Endothelial cell of umbilical vein (primary cell): ENCODE measurements around the gene ACTR1A. TPM values are rescaled to one million over a fixed set of nuclear protein-coding genes. Genes with fewer than 3 reads are reported as not detected.

Experiments
- BruUV-seq: library from RNA; stranded (reverse); fragments of 400-500 nt; replicated peaks from 2 replicates; lab custom pipeline; 2021; lab: Mats Ljungman, UMichigan
- CTCF ChIA-PET: fragments of 300-600, 350-600 bp; sonication (Branson Sonifier 250); formaldehyde crosslinking; loops from one replicate; lab custom pipeline; 2021; ENCODE audit warnings: antibody characterized with exemption, inconsistent platforms; lab: Charles Lee
- POLR2A ChIA-PET: fragments of 300-600, 350-600 bp; sonication (Branson Sonifier 250); formaldehyde crosslinking; loops from one replicate; lab custom pipeline; 2021; ENCODE audit warnings: antibody characterized with exemption, inconsistent platforms; lab: Charles Lee
- DNase-seq: peaks from one replicate; pipeline ENCODE4 v3.0.0-alpha.2; 2011; ENCODE audit warnings: low read depth, low spot score
- FAIRE-seq: peaks from 2 replicates; lab custom pipeline; 2011; peaks lifted over from hg19 to GRCh38; lab: Jason Lieb, UNC
- H2AFZ ChIP-seq: 2 replicates; pipeline ENCODE4 v1.6.0; 2012; ENCODE audit warnings: low read depth, low read length, control low read depth, inconsistent platforms
- H3K27ac ChIP-seq: 2 replicates; pipeline ENCODE4 v1.5.1; 2011; ENCODE audit warnings: low read depth, mild to moderate bottlenecking, control low read depth, low read length, moderate library complexity; ENCODE audit not compliant: insufficient read depth
- H3K27me3 ChIP-seq, 2 experiments: 2 replicates each; pipeline versions ENCODE4 v1.6.0 to v1.6.1; 2011; ENCODE audit warnings: low read length in 2 of 2, mixed read lengths in 1 of 2; ENCODE audit not compliant: control insufficient read depth in 2 of 2, insufficient read depth in 2 of 2
- H3K36me3 ChIP-seq, 2 experiments: 2 replicates in 1 of 2; 3 replicates in 1 of 2; pipeline ENCODE4 v1.5.1; 2011; ENCODE audit warnings: low read length in 2 of 2, mild to moderate bottlenecking in 1 of 2, moderate library complexity in 1 of 2; ENCODE audit not compliant: control insufficient read depth in 2 of 2, insufficient read depth in 2 of 2; ENCODE audit errors: extremely low read depth in 1 of 2
- H3K4me1 ChIP-seq: 3 replicates; pipeline ENCODE4 v1.5.1; 2011; ENCODE audit warnings: mild to moderate bottlenecking, low read length; ENCODE audit not compliant: control insufficient read depth, insufficient read depth; ENCODE audit errors: extremely low read depth
- H3K4me2 ChIP-seq: 2 replicates; pipeline ENCODE4 v1.6.1; 2011; ENCODE audit warnings: low read length, control low read depth, mixed read lengths; ENCODE audit not compliant: insufficient read depth
- H3K4me3 ChIP-seq, 3 experiments: fragments of 200-600 bp in 1 of 3; sonication (generic), shearing (Covaris generic) in 1 of 3; replicated peaks in 1 of 3; 2 replicates each; pipeline ENCODE4 v1.5.1; 2011 to 2016; ENCODE audit warnings: control low read depth in 3 of 3, low read length in 3 of 3, mild to moderate bottlenecking in 2 of 3, inconsistent platforms in 1 of 3, low read depth in 1 of 3, moderate library complexity in 1 of 3; ENCODE audit not compliant: insufficient read depth in 1 of 3
- H3K79me2 ChIP-seq: 2 replicates; pipeline ENCODE4 v1.6.0; 2012; ENCODE audit warnings: low read length, inconsistent platforms; ENCODE audit not compliant: control insufficient read depth, insufficient read depth
- H3K9ac ChIP-seq: replicated peaks from 2 replicates; pipeline ENCODE3; 2011; ENCODE audit warnings: low read length, control low read depth; ENCODE audit not compliant: insufficient read depth; ENCODE audit errors: extremely low read depth
- H3K9me1 ChIP-seq: replicated peaks from 3 replicates; pipeline ENCODE4 v1.6.0; 2011; ENCODE audit warnings: mild to moderate bottlenecking, low read length; ENCODE audit not compliant: control insufficient read depth, insufficient read depth; ENCODE audit errors: extremely low read depth
- H3K9me3 ChIP-seq: replicated peaks from 2 replicates; pipeline ENCODE4 v1.5.1; 2012; ENCODE audit warnings: low read length, inconsistent platforms; ENCODE audit not compliant: control insufficient read depth, insufficient read depth
- H4K20me1 ChIP-seq: replicated peaks from 2 replicates; pipeline ENCODE3; 2011; ENCODE audit warnings: mild to moderate bottlenecking, low read length; ENCODE audit not compliant: control insufficient read depth, insufficient read depth; ENCODE audit errors: extremely low read depth
- CTCF ChIP-seq, 2 donors: IDR thresholded peaks; 1 replicate in 1 of 2; 2 replicates in 1 of 2; pipeline ENCODE4 v1.5.1; 2011; ENCODE audit warnings: low read length in 2 of 2, mild to moderate bottlenecking in 2 of 2, moderate library complexity in 2 of 2, control low read depth in 1 of 2, inconsistent platforms in 1 of 2, low read depth in 1 of 2; ENCODE audit not compliant: insufficient read depth in 1 of 2; ENCODE audit errors: extremely low read depth in 1 of 2
- EZH2 ChIP-seq: IDR thresholded peaks from 2 replicates; pipeline ENCODE4 v1.6.1; 2012; ENCODE audit warnings: borderline replicate concordance, low read depth, mild to moderate bottlenecking, moderate library complexity, low read length, inconsistent platforms; ENCODE audit not compliant: severe bottlenecking
- FOS ChIP-seq: IDR thresholded peaks from 2 replicates; pipeline ENCODE4 v1.6.1; 2011; ENCODE audit warnings: mild to moderate bottlenecking, low read length, moderate library complexity, borderline replicate concordance; ENCODE audit not compliant: insufficient read depth
- GATA2 ChIP-seq: IDR thresholded peaks from 2 replicates; pipeline ENCODE4 v1.7.0; 2011; ENCODE audit warnings: low read depth, mild to moderate bottlenecking, moderate library complexity, mixed read lengths, low read length; ENCODE audit not compliant: insufficient read length, insufficient read depth
- JUN ChIP-seq: IDR thresholded peaks from 2 replicates; pipeline ENCODE4 v1.6.1; 2011; ENCODE audit warnings: borderline replicate concordance, low read depth; ENCODE audit not compliant: insufficient read length, insufficient read depth
- MAX ChIP-seq: IDR thresholded peaks from 2 replicates; pipeline ENCODE4 v1.6.1; 2011; ENCODE audit not compliant: insufficient read depth, insufficient read length
- MYC ChIP-seq: IDR thresholded peaks from one replicate; pipeline ENCODE4 v1.6.1; 2011; ENCODE audit warnings: mild to moderate bottlenecking, low read depth, low read length
- POLR2A ChIP-seq: IDR thresholded peaks from 2 replicates; pipeline ENCODE4 v1.6.1; 2012; ENCODE audit warnings: low read depth, mild to moderate bottlenecking, control low read depth, low read length
- POLR2AphosphoS5 ChIP-seq: IDR thresholded peaks from 2 replicates; pipeline ENCODE4 v1.6.1; 2012; ENCODE audit warnings: low read depth, mild to moderate bottlenecking, control low read depth, low read length, moderate library complexity; ENCODE audit not compliant: insufficient read depth
- dilution Hi-C: fragments of 300-500 bp; cut with MboI; formaldehyde crosslinking; loops from one replicate; pipeline ENCODE4 v1.15.0; 2019; ENCODE audit warnings: low sequenced_read_pairs; ENCODE audit not compliant: extremely low pct_ligation_motif_present
- intact Hi-C: fragments of 100-400 bp; cut with micrococcal nuclease; formaldehyde crosslinking; loops from one replicate; pipeline ENCODE4 v1.10.0; 2022
- polyA plus RNA-seq, 4 experiments: library from polyadenylated mRNA; depleted of rRNA in 3 of 4; stranded (reverse) in 3 of 4; unstranded in 1 of 4; fragments of >200 nt; gene quantifications; 2 replicates each; pipeline versions ENCODE4 v1.2.1 to v1.2.3, GENCODE V29; 2011 to 2012; ENCODE audit warnings: missing spikeins in 1 of 4
- total RNA-seq: library from RNA; stranded (reverse); gene quantifications from 2 replicates; pipeline ENCODE4 v1.2.3, GENCODE V29; 2021

The ACTR1A gene
- total and polyA plus RNA-seq, 2 donors (not counting 3 experiments of a cell fraction or from before 2014, with no cell fraction given) = 155 to 164 TPM

GRCh38 chr10:102432162-102432950 is 70.2 kb downstream of the ACTR1A start, which contains the start of gene CUEDC2:
Gene CUEDC2 (minus strand): TSS chr10:102432574. CDS start chr10:102425188, 7,386 bp downstream.
- Histone ChIP-seq H3K9me3 (no peaks in the 10 kb centered on the region), H3K4me2 (peak within 1 kb of the TSS; percentile 78), H4K20me1 (no peaks in the 10 kb centered on the region), H3K4me3 (peak within 1 kb of the TSS; percentile 53 to 87 (median 66)), H3K27me3 (peaks cover 11 to 22% of the 10 kb centered on the region in 2 experiments), H3K36me3 (no peaks in the 10 kb centered on the region), H3K9ac (peak within 1 kb of the TSS; percentile 78), H3K9me1 (no peaks in the 10 kb centered on the region), H3K4me1 (peaks cover 7% of the 10 kb centered on the region), H3K27ac (peak within 1 kb of the TSS; percentile 17), H2AFZ (peak within 1 kb of the TSS; percentile 67), H3K79me2 (peaks cover 9% of the 10 kb centered on the region)
- POLR2A ChIA-PET = interaction anchor here (0.6 to 1.1 kb wide), 3 partner anchors 12 to 44 kb away, joined by 5 to 6 read pairs (median 6); partner anchors contain the start of gene FBXL15
- BruUV-seq = TSS peak; percentile 86
- TF ChIP-seq POLR2A = peak; percentile 91
- TF ChIP-seq FOS = no peak
- no peak for TF ChIP-seq CTCF (IDR thresholded peaks at IDR 0.05; ENCODE audit: extremely low read depth in 1 of 2, insufficient read depth in 1 of 2, low read depth in 1 of 2, low read length in 2 of 2)
- no peak for TF ChIP-seq MYC
- peak; percentile 81 for TF ChIP-seq POLR2AphosphoS5
- TF ChIP-seq MAX = no peak
- no peak for TF ChIP-seq EZH2
- TF ChIP-seq GATA2 = no peak
- no peak for TF ChIP-seq JUN
- FAIRE-seq (peak; percentile 97), DNase-seq (peak; percentile 97)
- CTCF ChIA-PET = interaction anchor here (0.6 to 2.4 kb wide), 15 partner anchors 11 to 310 kb away, joined by 3 to 25 read pairs (median 4); partner anchors contain the start of genes ACTR1A, C10orf95, FBXL15 and NFKB2
- dilution Hi-C loops = no loop called here
- intact Hi-C loops = loop anchor here (1.0 kb wide), 1 partner anchor 10 kb away; no protein-coding TSS in a partner anchor
